Gastrocnemius medialis (tissue), 4 donors: Measurements from ENCODE around the gene SNTG2. TPM values are rescaled to one million over a fixed set of nuclear protein-coding genes. Genes with fewer than 3 reads are reported as not detected.

Experiments used
- ATAC-seq, 2 donors: fragments of 150-250 bp; one replicate each; pipeline ENCODE4 v1.9.1; 2016
- DNase-seq, 2 donors: peaks; one replicate each; pipeline ENCODE4 v3.0.0-alpha.2; 2019
- H3K27ac ChIP-seq, 4 donors: fragments of 200-600 bp; sonication (generic); 1 replicate in 1 of 4; 2 replicates in 3 of 4; pipeline ENCODE4 v1.5.1; 2016 to 2018; ENCODE audit warnings: mild to moderate bottlenecking in 2 of 4, moderate library complexity in 1 of 4
- H3K27me3 ChIP-seq, 3 donors: fragments of 200-600 bp; sonication (generic) in 2 of 3; 1 replicate in 1 of 3; 2 replicates in 2 of 3; pipeline versions ENCODE4 v1.5.1 to v1.6.0; 2016 to 2019; ENCODE audit warnings: mild to moderate bottlenecking in 1 of 3, moderate library complexity in 1 of 3
- H3K36me3 ChIP-seq, 2 donors: fragments of 200-600 bp; sonication (generic) in 1 of 2; one replicate each; pipeline ENCODE4 v1.5.1; 2017 to 2018
- H3K4me1 ChIP-seq, 2 donors: fragments of 200-600 bp; sonication (generic) in 1 of 2; one replicate each; pipeline ENCODE4 v1.5.1; 2016 to 2017; ENCODE audit warnings: mild to moderate bottlenecking in 2 of 2
- H3K4me3 ChIP-seq, 4 donors: fragments of 200-600 bp; sonication (generic) in 3 of 4; 1 replicate in 1 of 4; 2 replicates in 3 of 4; pipeline ENCODE4 v1.5.1; 2016 to 2019; ENCODE audit warnings: mild to moderate bottlenecking in 2 of 4
- H3K9me3 ChIP-seq, 3 donors: fragments of 200-600 bp; sonication (generic) in 2 of 3; 1 replicate in 1 of 3; 2 replicates in 2 of 3; pipeline ENCODE4 v1.5.1; 2016 to 2019
- POLR2A ChIP-seq, 2 donors: fragments of 450-650 bp; IDR thresholded peaks; one replicate each; pipeline ENCODE4 v1.6.1; 2017; ENCODE audit warnings: antibody characterized with exemption in 2 of 2, mild to moderate bottlenecking in 2 of 2, moderate library complexity in 2 of 2
- in situ Hi-C, 4 donors: fragments of 200-750 bp; cut with MboI; loops; one replicate each; pipeline versions ENCODE4 v1.15.0 to v1.8.0; 2017; ENCODE audit warnings: low sequenced_read_pairs in 4 of 4
- intact Hi-C: fragments of 100-400 bp; cut with DNase I; formaldehyde crosslinking; loops from one replicate; pipeline ENCODE4 v1.15.1; 2023; ENCODE audit warnings: low total_unique reads
- total RNA-seq, 4 donors: library from RNA; depleted of rRNA; stranded (reverse); fragments of >200 nt; gene quantifications; one replicate each; pipeline versions ENCODE4 v1.1.0 to v1.2.3, GENCODE V29; 2016
- TF ChIP-seq, protein P1 (sequence below), 5 experiments: fragments of 450-650 bp in 3 of 5; fragments of 200-600 bp in 2 of 5; sonication (generic) in 2 of 5; IDR thresholded peaks in 4 of 5; conservative IDR thresholded peaks in 1 of 5; 1 replicate in 4 of 5; 2 replicates in 1 of 5; pipeline ENCODE4 v1.5.1; 2016 to 2019; ENCODE audit warnings: antibody characterized with exemption in 5 of 5, mild to moderate bottlenecking in 3 of 5, moderate library complexity in 3 of 5

Gene SNTG2
- total RNA-seq, 4 donors from 2014 or later, result 0.55 to 1.0 (median 0.92) TPM; not detected in 1

DNA sequence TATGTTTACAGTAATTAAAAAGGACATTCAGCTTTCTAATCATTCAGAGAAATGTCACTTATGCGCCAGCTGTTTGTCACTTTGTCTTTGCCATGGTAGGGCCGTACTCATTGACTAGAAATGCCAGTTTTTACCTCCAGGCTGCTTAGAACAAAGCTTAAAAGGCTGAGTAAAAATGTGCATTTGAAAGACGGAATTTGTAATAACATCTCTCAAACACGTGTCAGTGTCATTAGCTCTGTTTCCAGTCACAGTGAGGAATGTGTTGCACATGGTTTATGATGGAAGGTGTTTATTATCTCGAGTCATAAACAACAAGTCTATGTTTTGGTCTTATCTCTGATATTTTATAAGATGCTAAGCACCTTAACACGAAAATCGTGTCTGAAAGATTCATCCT, 118.2 kb downstream of the SNTG2 start:
- in situ Hi-C loops, result no loop called here

DNA sequence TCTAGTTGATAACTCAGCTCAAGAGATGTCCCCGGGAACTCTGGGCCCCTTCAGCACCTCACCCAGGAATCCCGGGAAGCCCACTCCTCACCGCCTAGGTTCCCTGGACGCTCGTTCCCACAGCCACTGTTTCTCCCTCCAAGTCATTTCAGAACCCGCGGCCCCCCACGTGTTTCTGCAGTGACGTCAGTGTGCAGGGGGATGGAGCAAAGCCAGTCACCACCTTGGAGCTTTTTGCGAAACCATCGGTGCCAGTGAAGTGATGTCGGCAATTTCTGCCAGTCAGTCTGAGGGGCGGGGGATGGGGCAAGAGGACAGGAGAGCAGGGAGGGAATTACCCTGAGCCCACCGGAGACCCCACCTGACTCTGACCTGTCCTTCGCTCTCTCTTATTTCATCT, 119.2 kb downstream of the SNTG2 start:
- no peak overlapping the region for H3K4me3 ChIP-seq
- no peaks in the 10 kb centered on the region for H3K4me1 ChIP-seq
- DNase-seq (no peak), ATAC-seq (no peak)
- H3K27ac ChIP-seq, result no peak overlapping the region
- TF ChIP-seq, protein P1, sequence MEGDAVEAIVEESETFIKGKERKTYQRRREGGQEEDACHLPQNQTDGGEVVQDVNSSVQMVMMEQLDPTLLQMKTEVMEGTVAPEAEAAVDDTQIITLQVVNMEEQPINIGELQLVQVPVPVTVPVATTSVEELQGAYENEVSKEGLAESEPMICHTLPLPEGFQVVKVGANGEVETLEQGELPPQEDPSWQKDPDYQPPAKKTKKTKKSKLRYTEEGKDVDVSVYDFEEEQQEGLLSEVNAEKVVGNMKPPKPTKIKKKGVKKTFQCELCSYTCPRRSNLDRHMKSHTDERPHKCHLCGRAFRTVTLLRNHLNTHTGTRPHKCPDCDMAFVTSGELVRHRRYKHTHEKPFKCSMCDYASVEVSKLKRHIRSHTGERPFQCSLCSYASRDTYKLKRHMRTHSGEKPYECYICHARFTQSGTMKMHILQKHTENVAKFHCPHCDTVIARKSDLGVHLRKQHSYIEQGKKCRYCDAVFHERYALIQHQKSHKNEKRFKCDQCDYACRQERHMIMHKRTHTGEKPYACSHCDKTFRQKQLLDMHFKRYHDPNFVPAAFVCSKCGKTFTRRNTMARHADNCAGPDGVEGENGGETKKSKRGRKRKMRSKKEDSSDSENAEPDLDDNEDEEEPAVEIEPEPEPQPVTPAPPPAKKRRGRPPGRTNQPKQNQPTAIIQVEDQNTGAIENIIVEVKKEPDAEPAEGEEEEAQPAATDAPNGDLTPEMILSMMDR (IDR thresholded peaks at IDR 0.05 in 4 of 5, conservative IDR thresholded peaks at IDR 0.05 in 1 of 5), result no peak
- TF ChIP-seq POLR2A (IDR thresholded peaks at IDR 0.05), result no peak
- H3K9me3 ChIP-seq, result no peaks in the 10 kb centered on the region
- in situ Hi-C loops, result no loop called here
- intact Hi-C loops, result no loop called here
- H3K36me3 ChIP-seq, result no peaks in the 10 kb centered on the region
- H3K27me3 ChIP-seq, result no peaks in the 10 kb centered on the region

More for the DNA sequence above, 118.2 kb downstream of the SNTG2 start:
- Histone ChIP-seq H3K4me1 (no peaks in the 10 kb centered on the region), H3K36me3 (no peaks in the 10 kb centered on the region), H3K27me3 (no peaks in the 10 kb centered on the region), H3K27ac (no peak overlapping the region), H3K9me3 (no peaks in the 10 kb centered on the region), H3K4me3 (no peak overlapping the region)
- ATAC-seq (no peak), DNase-seq (no peak)
- TF ChIP-seq, protein P1 (IDR thresholded peaks at IDR 0.05 in 4 of 5, conservative IDR thresholded peaks at IDR 0.05 in 1 of 5), result no peak
- TF ChIP-seq POLR2A (IDR thresholded peaks at IDR 0.05), result no peak
- intact Hi-C loops, result no loop called here

DNA sequence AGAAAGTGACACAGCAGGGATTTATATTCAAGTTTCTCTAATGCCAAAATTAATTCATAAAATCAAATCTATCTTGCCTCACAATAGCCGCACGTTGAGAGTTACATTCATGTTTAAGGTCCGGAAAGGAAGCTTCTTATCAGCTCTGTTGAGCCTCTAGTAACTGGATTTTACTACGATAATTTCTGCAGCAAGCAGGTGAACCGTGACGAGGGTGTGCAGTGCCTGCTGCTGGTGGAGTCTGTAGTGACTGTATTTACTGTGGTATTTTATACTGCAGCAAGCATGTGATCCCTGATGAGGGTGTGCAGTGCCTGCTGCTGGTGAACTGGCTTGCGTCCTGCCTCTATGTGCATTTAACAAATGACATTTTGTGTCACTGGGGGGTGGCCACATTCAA, 120.0 kb downstream of the SNTG2 start:
- no peaks in the 10 kb centered on the region for H3K27me3 ChIP-seq
- ATAC-seq, result no peak
- no peaks in the 10 kb centered on the region for H3K4me1 ChIP-seq
- DNase-seq, result no peak
- no peak overlapping the region for H3K4me3 ChIP-seq
- H3K9me3 ChIP-seq, result no peaks in the 10 kb centered on the region
- H3K36me3 ChIP-seq, result no peaks in the 10 kb centered on the region
- intact Hi-C loops (no loop called here), in situ Hi-C loops (no loop called here)
- H3K27ac ChIP-seq, result no peak overlapping the region
- TF ChIP-seq, protein P1 (IDR thresholded peaks at IDR 0.05 in 4 of 5, conservative IDR thresholded peaks at IDR 0.05 in 1 of 5), result no peak
- TF ChIP-seq POLR2A (IDR thresholded peaks at IDR 0.05), result no peak

GRCh38 chr2:1071650-1072049, 121.0 kb downstream of the SNTG2 start:
- Histone ChIP-seq H3K36me3 (no peaks in the 10 kb centered on the region), H3K4me1 (no peaks in the 10 kb centered on the region), H3K9me3 (no peaks in the 10 kb centered on the region), H3K27me3 (no peaks in the 10 kb centered on the region), H3K4me3 (no peak overlapping the region), H3K27ac (no peak overlapping the region)
- no peak for DNase-seq
- in situ Hi-C loops (no loop called here), intact Hi-C loops (no loop called here)
- ATAC-seq, result no peak
- TF ChIP-seq, protein P1 (IDR thresholded peaks at IDR 0.05 in 4 of 5, conservative IDR thresholded peaks at IDR 0.05 in 1 of 5), result no peak
- TF ChIP-seq POLR2A (IDR thresholded peaks at IDR 0.05), result no peak

DNA sequence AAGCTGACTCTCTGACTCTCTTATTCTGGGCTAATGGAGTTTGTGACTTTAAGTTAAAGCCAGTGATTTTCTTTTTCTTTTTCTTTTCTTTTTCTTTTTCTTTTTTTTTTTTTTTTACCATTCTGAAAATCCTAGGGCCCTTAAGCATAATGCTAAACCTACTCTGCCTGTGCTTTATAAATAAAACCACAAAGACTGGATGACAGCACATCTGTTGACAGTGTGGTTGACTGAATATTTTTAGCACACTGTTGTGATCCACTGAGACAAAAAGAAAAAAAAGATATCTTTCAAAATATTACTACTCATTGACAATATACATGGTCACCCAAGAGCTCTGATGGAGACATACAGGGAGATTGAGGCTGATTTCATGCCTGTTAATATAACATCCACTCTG, 121.6 kb downstream of the SNTG2 start:
- H3K36me3 ChIP-seq, result no peaks in the 10 kb centered on the region
- DNase-seq, result no peak
- no peaks in the 10 kb centered on the region for H3K27me3 ChIP-seq
- no peak overlapping the region for H3K4me3 ChIP-seq
- no peaks in the 10 kb centered on the region for H3K9me3 ChIP-seq
- no peak overlapping the region for H3K27ac ChIP-seq
- no peak for ATAC-seq
- no peak for TF ChIP-seq POLR2A (IDR thresholded peaks at IDR 0.05)
- TF ChIP-seq, protein P1 (IDR thresholded peaks at IDR 0.05 in 4 of 5, conservative IDR thresholded peaks at IDR 0.05 in 1 of 5), result no peak
- in situ Hi-C loops, result no loop called here
- intact Hi-C loops, result no loop called here
- H3K4me1 ChIP-seq, result no peaks in the 10 kb centered on the region
